ENCODE results near the gene TTC5. TPM values are rescaled to one million over a fixed set of nuclear protein-coding genes. Genes with fewer than 3 reads are reported as not detected.

Gene TTC5
- polyA plus RNA-seq, 3 donors, result 6.2 to 18.4 (median 17.3) TPM

DNA sequence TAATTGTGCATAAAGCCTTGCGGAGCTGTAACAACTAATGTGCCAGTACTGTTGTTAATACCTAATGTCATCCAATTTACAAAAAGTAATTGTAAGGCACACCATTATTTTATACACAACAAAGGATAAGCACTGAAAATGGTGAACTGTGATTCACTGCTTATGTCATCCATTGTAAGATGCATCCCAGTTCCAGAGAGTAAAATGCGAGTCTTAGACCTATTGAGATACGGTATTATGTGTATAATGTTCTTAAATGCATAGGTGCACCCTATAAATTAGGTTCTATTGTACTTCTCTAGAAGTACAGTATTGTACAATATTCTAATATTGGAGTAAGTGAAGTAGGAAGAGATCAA lies 38.1 kb upstream of the TTC5 start:
- Mint-ChIP-seq H3K36me3 (peaks cover 7 to 21% of the 10 kb centered on the region in 2 donors), H3K9me3 (no peaks in the 10 kb centered on the region), H3K4me3 (peak overlapping the region; percentile 95 to 96), H3K27me3 (ENCODE audit: low read depth in 3 of 3) (peaks cover 0 to 3% (median 2%) of the 10 kb centered on the region in 3 donors), H3K27ac (peak overlapping the region; percentile 93 to 98 (median 96)), H3K4me1 (peaks cover 9% of the 10 kb centered on the region)
- no peaks in the 10 kb centered on the region for H3K27me3 ChIP-seq (ENCODE audit: control insufficient read depth in 2 of 2, insufficient read depth in 2 of 2, low read length in 2 of 2)
- H3K4me2 ChIP-seq (replicated peaks; ENCODE audit: extremely low read depth, low read length, poor library complexity, severe bottlenecking), result peak overlapping the region; percentile 76
- H3K9me3 ChIP-seq (replicated peaks in 1 of 2; ENCODE audit: control insufficient read depth in 1 of 2, insufficient read depth in 1 of 2, low read length in 2 of 2), result no peaks in the 10 kb centered on the region
- H4K20me1 ChIP-seq (ENCODE audit: insufficient read depth, low read length), result no peaks in the 10 kb centered on the region
- H3K4me1 ChIP-seq (ENCODE audit: control insufficient read depth in 1 of 2, insufficient read depth in 2 of 2, low read length in 2 of 2), result peaks cover 11 to 14% of the 10 kb centered on the region in 2 donors
- H3K9ac ChIP-seq (ENCODE audit: insufficient read depth, low read length, poor library complexity, severe bottlenecking), result peak overlapping the region; percentile 78
- peak in 2 of 3 donors; percentile 13 to 29 for DNase-seq
- H3K27ac ChIP-seq (ENCODE audit: low read depth in 1 of 2, low read length in 2 of 2), result peak overlapping the region; percentile 83 to 93
- H3K4me3 ChIP-seq (replicated peaks in 1 of 3; ENCODE audit: low read depth in 2 of 3, low read length in 3 of 3), result peak overlapping the region; percentile 71 to 89 (median 80)
- WGBS (ENCODE audit: insufficient coverage), result no CpG with 5 or more reads among the region's 3 CpGs
- H3K79me2 ChIP-seq (ENCODE audit: insufficient read depth, low read length), result peaks cover 12% of the 10 kb centered on the region
- TF ChIP-seq, protein P1, sequence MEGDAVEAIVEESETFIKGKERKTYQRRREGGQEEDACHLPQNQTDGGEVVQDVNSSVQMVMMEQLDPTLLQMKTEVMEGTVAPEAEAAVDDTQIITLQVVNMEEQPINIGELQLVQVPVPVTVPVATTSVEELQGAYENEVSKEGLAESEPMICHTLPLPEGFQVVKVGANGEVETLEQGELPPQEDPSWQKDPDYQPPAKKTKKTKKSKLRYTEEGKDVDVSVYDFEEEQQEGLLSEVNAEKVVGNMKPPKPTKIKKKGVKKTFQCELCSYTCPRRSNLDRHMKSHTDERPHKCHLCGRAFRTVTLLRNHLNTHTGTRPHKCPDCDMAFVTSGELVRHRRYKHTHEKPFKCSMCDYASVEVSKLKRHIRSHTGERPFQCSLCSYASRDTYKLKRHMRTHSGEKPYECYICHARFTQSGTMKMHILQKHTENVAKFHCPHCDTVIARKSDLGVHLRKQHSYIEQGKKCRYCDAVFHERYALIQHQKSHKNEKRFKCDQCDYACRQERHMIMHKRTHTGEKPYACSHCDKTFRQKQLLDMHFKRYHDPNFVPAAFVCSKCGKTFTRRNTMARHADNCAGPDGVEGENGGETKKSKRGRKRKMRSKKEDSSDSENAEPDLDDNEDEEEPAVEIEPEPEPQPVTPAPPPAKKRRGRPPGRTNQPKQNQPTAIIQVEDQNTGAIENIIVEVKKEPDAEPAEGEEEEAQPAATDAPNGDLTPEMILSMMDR (IDR thresholded peaks at IDR 0.05), result no peak
- peak overlapping the region; percentile 95 for H2AFZ ChIP-seq (ENCODE audit: insufficient read depth, low read depth, low read length, poor library complexity, severe bottlenecking)
- intact Hi-C loops (cut with micrococcal nuclease), result loop anchor here (2.0 to 10.0 kb wide), 4 partner anchors 15 to 338 kb away; partner anchors contain the start of genes APEX1 (in 2 of the 2), OSGEP (in 2 of the 2) and RNASE4 (in 1 of the 2)
- peaks cover 2 to 18% of the 10 kb centered on the region in 2 donors for H3K36me3 ChIP-seq (replicated peaks in 1 of 2; ENCODE audit: control insufficient read depth in 1 of 2, insufficient read depth in 2 of 2, low read length in 2 of 2)

DNA sequence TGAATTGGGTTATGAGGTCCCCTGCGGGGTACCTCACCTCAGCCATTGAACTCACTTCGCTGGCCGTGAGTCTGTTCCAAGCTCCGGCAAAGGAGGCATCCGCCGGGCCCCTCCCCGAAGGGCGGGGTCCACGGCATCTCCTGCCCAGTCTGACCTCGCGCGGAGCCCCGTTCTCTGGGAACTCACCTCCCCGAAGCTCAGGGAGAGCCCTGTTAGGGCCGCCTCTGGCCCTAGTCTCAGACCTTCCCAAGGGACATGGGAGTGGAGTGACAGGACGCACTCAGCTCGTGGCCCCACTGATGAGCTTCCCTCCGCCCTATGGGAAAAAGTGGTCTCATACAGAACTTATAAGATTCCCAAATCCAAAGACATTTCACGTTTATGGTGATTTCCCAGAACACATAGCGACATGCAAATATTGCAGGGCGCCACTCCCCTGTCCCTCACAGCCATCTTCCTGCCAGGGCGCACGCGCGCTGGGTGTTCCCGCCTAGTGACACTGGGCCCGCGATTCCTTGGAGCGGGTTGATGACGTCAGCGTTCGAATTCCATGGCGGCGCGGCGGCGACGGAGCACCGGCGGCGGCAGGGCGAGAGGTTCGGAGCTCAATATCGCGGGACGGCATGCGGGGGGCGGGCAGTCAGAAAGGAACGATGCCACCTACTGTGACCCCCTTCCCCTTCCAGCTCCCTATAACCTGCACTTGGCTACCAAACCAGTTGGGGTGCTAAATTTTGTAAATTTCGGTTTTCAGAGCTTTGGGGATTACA lies 37.5 kb upstream of the TTC5 start, which contains the start of gene PARP2:
Gene PARP2 (plus strand): TSS at position 544 of the 770 bp plus-strand sequence. CDS start 7 bp downstream, at position 551.
- H3K9ac ChIP-seq (ENCODE audit: insufficient read depth, low read length, poor library complexity, severe bottlenecking), result peak within 1 kb of the TSS; percentile 78
- under 1% methylated on average over 43 of the region's 50 CpGs for WGBS (ENCODE audit: insufficient coverage)
- peak within 1 kb of the TSS; percentile 95 for H2AFZ ChIP-seq (ENCODE audit: insufficient read depth, low read depth, low read length, poor library complexity, severe bottlenecking)
- Mint-ChIP-seq H3K4me1 (peaks cover 9% of the 10 kb centered on the region), H3K4me3 (peak within 1 kb of the TSS; percentile 95 to 96), H3K27me3 (ENCODE audit: low read depth in 3 of 3) (peaks cover 0 to 6% (median 3%) of the 10 kb centered on the region in 3 donors), H3K36me3 (peaks cover 7 to 16% of the 10 kb centered on the region in 2 donors), H3K9me3 (no peaks in the 10 kb centered on the region), H3K27ac (peak within 1 kb of the TSS; percentile 93 to 98 (median 96))
- TF ChIP-seq, protein P1 (IDR thresholded peaks at IDR 0.05), result no peak
- peak within 1 kb of the TSS; percentile 71 to 89 (median 80) for H3K4me3 ChIP-seq (replicated peaks in 1 of 3; ENCODE audit: low read depth in 2 of 3, low read length in 3 of 3)
- peaks cover 2 to 14% of the 10 kb centered on the region in 2 donors for H3K36me3 ChIP-seq (replicated peaks in 1 of 2; ENCODE audit: control insufficient read depth in 1 of 2, insufficient read depth in 2 of 2, low read length in 2 of 2)
- H3K27ac ChIP-seq (ENCODE audit: low read depth in 1 of 2, low read length in 2 of 2), result peak within 1 kb of the TSS; percentile 83 to 93
- DNase-seq, result peak; percentile 97 to 99 (median 98)
- H3K4me2 ChIP-seq (replicated peaks; ENCODE audit: extremely low read depth, low read length, poor library complexity, severe bottlenecking), result peak within 1 kb of the TSS; percentile 76
- no peaks in the 10 kb centered on the region for H3K27me3 ChIP-seq (ENCODE audit: control insufficient read depth in 2 of 2, insufficient read depth in 2 of 2, low read length in 2 of 2)
- H4K20me1 ChIP-seq (ENCODE audit: insufficient read depth, low read length), result no peaks in the 10 kb centered on the region
- intact Hi-C loops (cut with micrococcal nuclease), result loop anchor here (2.0 to 10.0 kb wide), 4 partner anchors 14 to 339 kb away; partner anchors contain the start of genes APEX1 (in 2 of the 2), OSGEP (in 2 of the 2) and RNASE4 (in 1 of the 2)
- H3K9me3 ChIP-seq (replicated peaks in 1 of 2; ENCODE audit: control insufficient read depth in 1 of 2, insufficient read depth in 1 of 2, low read length in 2 of 2), result no peaks in the 10 kb centered on the region
- H3K4me1 ChIP-seq (ENCODE audit: control insufficient read depth in 1 of 2, insufficient read depth in 2 of 2, low read length in 2 of 2), result peaks cover 11 to 14% of the 10 kb centered on the region in 2 donors
- H3K79me2 ChIP-seq (ENCODE audit: insufficient read depth, low read length), result peaks cover 12% of the 10 kb centered on the region
